Measurements from ENCODE around the gene FLII.

GRCh38 chr17:18226284-18226945 lies 32.1 kb downstream of the FLII start:
- no peak for TF ChIP-seq CTCF (IDR thresholded peaks at IDR 0.05)
- TF ChIP-seq POLR2A (IDR thresholded peaks at IDR 0.05), result no peak
